ENCODE data around the gene OR14A16. TPM values are rescaled to one million over a fixed set of nuclear protein-coding genes. Genes with fewer than 3 reads are reported as not detected.

The OR14A16 gene
- total RNA-seq, 1 experiment from 2014 or later, result not detected

GRCh38 chr1:247769603-247770002 lies 54.3 kb downstream of the OR14A16 start:
- H3K9me3 ChIP-seq, result no peaks in the 10 kb centered on the region
- H3K4me3 ChIP-seq (ENCODE audit: low read depth, low read length), result no peak overlapping the region
- no peaks in the 10 kb centered on the region for H3K36me3 Mint-ChIP-seq (ENCODE audit: insufficient read depth, unreplicated experiment)
- no TSS peak for BruUV-seq (replicated peaks)
- ChIA-PET POLR2A (no interaction called here), CTCF (no interaction called here)
- no peaks in the 10 kb centered on the region for H3K27me3 ChIP-seq (replicated peaks; ENCODE audit: control insufficient read depth, insufficient read depth, low read length)
- no peak for DNase-seq
- H3K9me3 Mint-ChIP-seq (ENCODE audit: unreplicated experiment), result no peaks in the 10 kb centered on the region
- intact Hi-C loops (cut with micrococcal nuclease; ENCODE audit: unreplicated experiment), result no loop called here
- no peaks in the 10 kb centered on the region for H3K4me1 Mint-ChIP-seq (ENCODE audit: low read depth, unreplicated experiment)
- H3K4me1 ChIP-seq, result no peaks in the 10 kb centered on the region
- TF ChIP-seq CTCF (IDR thresholded peaks at IDR 0.05; ENCODE audit: insufficient read depth in 1 of 2, low read depth in 1 of 2, low read length in 1 of 2, severe bottlenecking in 1 of 2, unreplicated experiment in 1 of 2), result no peak
- H3K36me3 ChIP-seq (ENCODE audit: control insufficient read depth, insufficient read depth, low read length), result no peaks in the 10 kb centered on the region
- no peaks in the 10 kb centered on the region for H3K27me3 Mint-ChIP-seq (ENCODE audit: insufficient read depth, unreplicated experiment)
- no peak overlapping the region for H3K4me3 Mint-ChIP-seq (ENCODE audit: unreplicated experiment)
- no peak overlapping the region for H3K27ac Mint-ChIP-seq (ENCODE audit: unreplicated experiment)

Other genes with a start within 250 kb of the OR14A16 start
- not detected in 2 replicates for gene OR2G2, start 235.8 kb downstream of the OR14A16 start, total RNA-seq (2022)
- gene OR2G3, start 218.5 kb downstream of the OR14A16 start, total RNA-seq (2022), result not detected in 2 replicates
- not detected in 2 replicates for gene OR13G1, start 144.4 kb downstream of the OR14A16 start, total RNA-seq (2022)
- not detected in 2 replicates for gene OR6F1, start 107.5 kb downstream of the OR14A16 start, total RNA-seq (2022)
- not detected in 2 replicates for gene OR14K1, start 85.5 kb downstream of the OR14A16 start, total RNA-seq (2022)
- gene OR14A2, start 76.0 kb downstream of the OR14A16 start, total RNA-seq (2022), result not detected in 2 replicates
- not detected in 2 replicates for gene OR1C1, start 63.6 kb downstream of the OR14A16 start, total RNA-seq (2022)
- not detected in 2 replicates for gene OR11L1, start 17.8 kb upstream of the OR14A16 start, total RNA-seq (2022)
- not detected in 2 replicates for gene TRIM58, start 33.1 kb upstream of the OR14A16 start, total RNA-seq (2022)
- gene OR2W3, start 71.5 kb upstream of the OR14A16 start, total RNA-seq (2022), result not detected in 2 replicates
- gene OR2T8, start 96.1 kb upstream of the OR14A16 start, total RNA-seq (2022), result not detected in 2 replicates
- not detected in 2 replicates for gene OR2AJ1, start 100.8 kb upstream of the OR14A16 start, total RNA-seq (2022)
- gene OR2L8, start 124.7 kb upstream of the OR14A16 start, total RNA-seq (2022), result not detected in 2 replicates
- not detected in 2 replicates for gene OR2AK2, start 141.1 kb upstream of the OR14A16 start, total RNA-seq (2022)
- gene OR2L5, start 189.5 kb upstream of the OR14A16 start, total RNA-seq (2022), result not detected in 2 replicates
- gene OR2L2, start 206.0 kb upstream of the OR14A16 start, total RNA-seq (2022), result 0.16 TPM in 2 replicates
- not detected in 2 replicates for gene OR2L3, start 222.7 kb upstream of the OR14A16 start, total RNA-seq (2022)

Data from Caco-2 (cell line).